Endodermal cell (in vitro differentiated cells): Measurements from ENCODE around the gene VPS35L. TPM values are rescaled to one million over a fixed set of nuclear protein-coding genes. Genes with fewer than 3 reads are reported as not detected.

Experiments used
- DNase-seq: peaks from one replicate; pipeline ENCODE4 v3.0.0-alpha.2; 2017
- H3K27ac ChIP-seq: 2 replicates; pipeline ENCODE4 v1.5.1; 2013; ENCODE audit warnings: mild to moderate bottlenecking, low read depth, low read length, moderate library complexity
- H3K27me3 ChIP-seq: 2 replicates; pipeline ENCODE4 v1.6.1; 2013; ENCODE audit warnings: mild to moderate bottlenecking, low read length, moderate library complexity; ENCODE audit not compliant: insufficient read depth, control insufficient read depth, poor library complexity, severe bottlenecking
- H3K36me3 ChIP-seq: 2 replicates; pipeline ENCODE4 v1.7.0; 2013; ENCODE audit warnings: mild to moderate bottlenecking, low read length, moderate library complexity; ENCODE audit not compliant: control insufficient read depth, insufficient read depth
- H3K4me1 ChIP-seq: one replicate; pipeline ENCODE4 v1.7.0; 2013; ENCODE audit warnings: low read length; ENCODE audit not compliant: control insufficient read depth, insufficient read depth
- H3K4me3 ChIP-seq: 2 replicates; pipeline ENCODE4 v1.5.1; 2013; ENCODE audit warnings: mild to moderate bottlenecking, low read length, moderate library complexity
- H3K9ac ChIP-seq: 2 replicates; pipeline ENCODE4 v1.6.1; 2013; ENCODE audit warnings: mild to moderate bottlenecking, low read length, moderate library complexity; ENCODE audit not compliant: poor library complexity, severe bottlenecking; ENCODE audit errors: extremely low read depth
- H3K9me3 ChIP-seq: 2 replicates; pipeline ENCODE4 v1.6.1; 2013; ENCODE audit warnings: mild to moderate bottlenecking, low read length, moderate library complexity; ENCODE audit not compliant: control insufficient read depth
- H3K27ac Mint-ChIP-seq: 2 replicates; pipeline ENCODE4 v1.8.0; 2020; ENCODE audit warnings: mixed read lengths
- H3K27me3 Mint-ChIP-seq: 2 replicates; pipeline ENCODE4 v1.8.0; 2021; ENCODE audit warnings: mild to moderate bottlenecking, mixed read lengths; ENCODE audit not compliant: insufficient read depth
- H3K36me3 Mint-ChIP-seq: 2 replicates; pipeline ENCODE4 v1.8.0; 2020; ENCODE audit warnings: low read depth, mixed read lengths
- H3K4me1 Mint-ChIP-seq: 2 replicates; pipeline ENCODE4 v1.8.0; 2020; ENCODE audit warnings: mixed read lengths
- H3K4me3 Mint-ChIP-seq: 2 replicates; pipeline ENCODE4 v1.8.0; 2020; ENCODE audit warnings: mild to moderate bottlenecking, moderate library complexity, mixed read lengths
- H3K9me3 Mint-ChIP-seq: 2 replicates; pipeline ENCODE4 v1.8.0; 2020; ENCODE audit warnings: mild to moderate bottlenecking, mixed read lengths
- WGBS, 2 experiments: methylation state at CpG; one replicate each; pipeline versions ENCODE4 v1.1.5 to v1.1.7; 2013; ENCODE audit warnings: missing lambda C conversion rate in 2 of 2, mixed read lengths in 1 of 2; ENCODE audit not compliant: insufficient coverage in 1 of 2, insufficient read length in 1 of 2; 5-methylcytosine and 5-hydroxymethylcytosine counted together
- total RNA-seq, 2 donors: library from RNA; stranded (reverse); fragmentation: NEBNext Ultra II Directional in 1 of 2; extraction: Animal tissue kit (Norgen Biotek cat#: 25700) in 1 of 2; gene quantifications; 2 replicates in 1 of 2; 3 replicates in 1 of 2; pipeline ENCODE4 v1.2.1, GENCODE V29; 2021
- TF ChIP-seq, protein P1 (sequence below): fragments of 200-600 bp; sonication (generic); conservative IDR thresholded peaks from 2 replicates; pipeline ENCODE4 v1.5.0; 2021; ENCODE audit warnings: antibody characterized with exemption, mild to moderate bottlenecking

VPS35L gene
- total RNA-seq, 2 donors from 2014 or later = 61.5 to 82.0 TPM

DNA sequence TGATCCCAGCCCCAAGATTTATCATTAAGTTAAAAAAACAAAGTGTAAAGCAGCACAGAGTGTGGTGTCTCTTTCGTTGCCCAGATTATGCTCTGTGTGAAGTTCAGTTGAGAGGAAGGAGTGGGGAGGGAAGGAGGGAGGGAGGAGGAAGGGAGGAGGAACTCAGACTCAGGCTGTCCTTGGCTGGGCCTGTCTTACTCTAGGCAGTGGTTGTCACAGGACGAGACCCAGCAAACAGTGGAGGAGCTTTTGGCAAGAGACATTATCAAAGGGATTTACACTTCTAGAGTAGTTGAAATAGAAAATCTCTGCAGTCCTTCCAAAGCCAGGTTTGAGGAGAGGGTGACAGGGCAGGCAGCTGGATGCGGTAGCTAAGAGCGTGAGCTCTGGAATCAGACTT is 134.7 kb downstream of the VPS35L start:
- Histone ChIP-seq H3K36me3 (peaks cover 31% of the 10 kb centered on the region), H3K27ac (no peak overlapping the region), H3K9ac (no peak overlapping the region), H3K4me1 (peaks cover 7% of the 10 kb centered on the region), H3K27me3 (no peaks in the 10 kb centered on the region), H3K4me3 (no peak overlapping the region), H3K9me3 (peaks cover 3% of the 10 kb centered on the region)
- H3K27me3 Mint-ChIP-seq = no peaks in the 10 kb centered on the region
- H3K27ac Mint-ChIP-seq = no peak overlapping the region
- no peak overlapping the region for H3K4me3 Mint-ChIP-seq
- no peak for DNase-seq
- H3K36me3 Mint-ChIP-seq = peaks cover 75% of the 10 kb centered on the region
- WGBS, 2 experiments = 88 to 95% methylated on average over 4 of the region's 4 CpGs
- H3K4me1 Mint-ChIP-seq = peaks cover 7% of the 10 kb centered on the region
- TF ChIP-seq, protein P1, sequence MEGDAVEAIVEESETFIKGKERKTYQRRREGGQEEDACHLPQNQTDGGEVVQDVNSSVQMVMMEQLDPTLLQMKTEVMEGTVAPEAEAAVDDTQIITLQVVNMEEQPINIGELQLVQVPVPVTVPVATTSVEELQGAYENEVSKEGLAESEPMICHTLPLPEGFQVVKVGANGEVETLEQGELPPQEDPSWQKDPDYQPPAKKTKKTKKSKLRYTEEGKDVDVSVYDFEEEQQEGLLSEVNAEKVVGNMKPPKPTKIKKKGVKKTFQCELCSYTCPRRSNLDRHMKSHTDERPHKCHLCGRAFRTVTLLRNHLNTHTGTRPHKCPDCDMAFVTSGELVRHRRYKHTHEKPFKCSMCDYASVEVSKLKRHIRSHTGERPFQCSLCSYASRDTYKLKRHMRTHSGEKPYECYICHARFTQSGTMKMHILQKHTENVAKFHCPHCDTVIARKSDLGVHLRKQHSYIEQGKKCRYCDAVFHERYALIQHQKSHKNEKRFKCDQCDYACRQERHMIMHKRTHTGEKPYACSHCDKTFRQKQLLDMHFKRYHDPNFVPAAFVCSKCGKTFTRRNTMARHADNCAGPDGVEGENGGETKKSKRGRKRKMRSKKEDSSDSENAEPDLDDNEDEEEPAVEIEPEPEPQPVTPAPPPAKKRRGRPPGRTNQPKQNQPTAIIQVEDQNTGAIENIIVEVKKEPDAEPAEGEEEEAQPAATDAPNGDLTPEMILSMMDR = no peak
- peaks cover 4% of the 10 kb centered on the region for H3K9me3 Mint-ChIP-seq

DNA sequence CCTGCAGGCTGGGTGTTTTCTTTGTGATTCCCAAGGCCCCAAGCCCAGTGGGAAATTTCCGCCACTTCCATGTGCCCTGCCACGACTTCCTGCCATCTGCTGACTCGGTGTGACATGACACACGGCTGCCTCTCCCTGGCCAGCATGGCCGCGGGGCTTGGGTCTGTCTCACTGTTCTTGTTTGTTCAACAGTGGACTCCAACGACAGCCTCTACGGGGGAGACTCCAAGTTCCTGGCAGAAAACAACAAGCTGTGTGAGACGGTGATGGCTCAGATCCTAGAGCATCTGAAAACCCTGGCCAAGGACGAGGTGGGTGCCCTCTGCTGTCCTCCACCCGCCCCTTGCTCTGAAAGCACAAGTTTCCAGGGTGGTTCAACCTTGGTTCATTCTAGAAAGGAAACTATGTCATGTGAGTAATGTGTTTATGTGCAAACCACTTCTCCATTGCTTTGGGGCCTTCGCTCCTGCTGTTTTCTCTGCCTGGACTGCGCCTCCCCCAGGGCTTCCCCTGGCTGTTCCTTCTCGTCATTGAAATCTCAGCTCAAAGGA is 135.7 kb downstream of the VPS35L start:
- Mint-ChIP-seq H3K27ac (peak overlapping the region; percentile 68), H3K4me1 (peaks cover 7% of the 10 kb centered on the region), H3K9me3 (no peaks in the 10 kb centered on the region), H3K27me3 (no peaks in the 10 kb centered on the region), H3K36me3 (peaks cover 66% of the 10 kb centered on the region), H3K4me3 (no peak overlapping the region)
- Histone ChIP-seq H3K27me3 (no peaks in the 10 kb centered on the region), H3K4me3 (no peak overlapping the region), H3K9me3 (no peaks in the 10 kb centered on the region), H3K27ac (peak overlapping the region; percentile 13), H3K4me1 (peaks cover 7% of the 10 kb centered on the region), H3K9ac (no peak overlapping the region), H3K36me3 (peaks cover 29% of the 10 kb centered on the region)
- DNase-seq = no peak
- WGBS, 2 experiments = 93 to 95% methylated on average over 12 to 14 of the region's 14 CpGs
- TF ChIP-seq, protein P1 = no peak

DNA sequence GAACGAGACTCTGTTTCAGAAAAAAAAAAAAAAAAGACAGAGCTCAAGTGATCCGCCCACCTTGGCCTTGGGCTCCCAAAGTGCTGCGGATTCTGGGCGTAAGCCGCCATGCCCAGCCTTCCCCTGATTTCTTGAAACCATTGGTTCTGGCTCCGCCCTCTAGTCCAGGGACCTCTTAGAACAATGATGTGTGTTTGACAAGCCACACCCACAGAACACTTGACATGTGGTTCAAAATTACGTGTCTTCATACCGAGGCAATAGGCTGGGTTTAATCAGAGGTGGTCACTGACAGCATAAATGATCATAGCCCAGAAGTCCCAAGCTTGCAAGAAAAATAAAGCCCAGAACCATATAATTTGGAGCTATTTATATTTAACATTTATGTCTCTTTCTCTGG is 139.5 kb downstream of the VPS35L start:
- no peak overlapping the region for H3K4me3 ChIP-seq
- no peaks in the 10 kb centered on the region for H3K9me3 Mint-ChIP-seq
- no peak overlapping the region for H3K4me3 Mint-ChIP-seq
- H3K9me3 ChIP-seq = no peaks in the 10 kb centered on the region
- no peaks in the 10 kb centered on the region for H3K27me3 ChIP-seq
- H3K27ac Mint-ChIP-seq = no peak overlapping the region
- no peaks in the 10 kb centered on the region for H3K4me1 ChIP-seq
- no peaks in the 10 kb centered on the region for H3K4me1 Mint-ChIP-seq
- TF ChIP-seq, protein P1 = no peak
- DNase-seq = peak; percentile 63
- 93 to 96% methylated on average over 2 to 8 of the region's 8 CpGs for WGBS, 2 experiments
- peaks cover 43% of the 10 kb centered on the region for H3K36me3 ChIP-seq
- H3K36me3 Mint-ChIP-seq = peaks cover 69% of the 10 kb centered on the region
- no peak overlapping the region for H3K27ac ChIP-seq
- no peaks in the 10 kb centered on the region for H3K27me3 Mint-ChIP-seq
- H3K9ac ChIP-seq = no peak overlapping the region
